Adipocyte (in vitro differentiated cells): ENCODE results near the gene ISYNA1.

ENCODE experiments used
- DNase-seq: peaks from one replicate; pipeline ENCODE4 v3.0.0-alpha.2; 2015; ENCODE audit warnings: low read depth
- H3K27me3 ChIP-seq: replicated peaks from 2 replicates; pipeline ENCODE4 v1.7.0; 2013; ENCODE audit warnings: mild to moderate bottlenecking, low read length, moderate library complexity; ENCODE audit not compliant: control insufficient read depth, insufficient read depth
- H3K36me3 ChIP-seq: 2 replicates; pipeline ENCODE4 v1.7.0; 2013; ENCODE audit warnings: low read length, mild to moderate bottlenecking, moderate library complexity; ENCODE audit not compliant: control insufficient read depth, insufficient read depth, severe bottlenecking
- H3K4me1 ChIP-seq: 2 replicates; pipeline ENCODE4 v1.7.0; 2013; ENCODE audit warnings: mild to moderate bottlenecking, low read length, moderate library complexity; ENCODE audit not compliant: control insufficient read depth, insufficient read depth
- H3K4me3 ChIP-seq: 2 replicates; pipeline ENCODE4 v1.7.0; 2013; ENCODE audit warnings: mild to moderate bottlenecking, low read length, moderate library complexity
- H3K9ac ChIP-seq: 2 replicates; pipeline ENCODE4 v1.7.0; 2013; ENCODE audit warnings: mild to moderate bottlenecking, low read length, moderate library complexity
- H3K9me3 ChIP-seq: 2 replicates; pipeline ENCODE4 v1.7.0; 2013; ENCODE audit warnings: mild to moderate bottlenecking, low read length, moderate library complexity; ENCODE audit not compliant: control insufficient read depth

ISYNA1 gene

GRCh38 chr19:18465964-18466339 lies 28.0 kb upstream of the ISYNA1 start:
- Histone ChIP-seq H3K27me3 (no peaks in the 10 kb centered on the region), H3K36me3 (peaks cover 19% of the 10 kb centered on the region), H3K9me3 (no peaks in the 10 kb centered on the region), H3K9ac (no peak overlapping the region), H3K4me3 (no peak overlapping the region), H3K4me1 (peaks cover 37% of the 10 kb centered on the region)
- DNase-seq = no peak

- Histone ChIP-seq H3K36me3 (peaks cover 25% of the 10 kb centered on the region), H3K4me3 (no peak overlapping the region), H3K9ac (peak overlapping the region; percentile 69), H3K27me3 (no peaks in the 10 kb centered on the region), H3K9me3 (no peaks in the 10 kb centered on the region), H3K4me1 (peaks cover 43% of the 10 kb centered on the region)
- DNase-seq = no peak
Observed at GRCh38 chr19:18465214-18465963, 27.5 kb upstream of the ISYNA1 start.

DNA sequence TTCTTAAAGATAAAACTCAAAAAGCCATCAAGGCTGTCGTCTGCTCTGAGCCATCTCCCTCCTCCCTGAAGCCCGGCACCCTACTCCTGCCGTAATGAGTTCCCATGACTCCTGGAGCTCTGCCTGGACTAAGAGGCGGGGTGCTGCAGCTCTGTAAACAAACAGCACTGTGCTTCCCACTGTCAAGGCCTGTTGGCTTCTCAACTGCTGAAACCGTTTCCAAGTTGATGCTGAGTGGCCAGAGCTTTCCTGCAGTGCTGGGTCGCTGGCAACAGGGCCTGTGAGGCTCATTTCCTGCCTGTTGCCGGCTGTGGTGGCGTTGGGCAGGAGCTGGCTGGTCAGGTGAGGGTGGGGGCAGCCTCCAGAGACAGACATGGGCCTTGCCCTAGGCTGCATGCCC lies 26.7 kb upstream of the ISYNA1 start:
- Histone ChIP-seq H3K36me3 (peaks cover 25% of the 10 kb centered on the region), H3K4me1 (peaks cover 42% of the 10 kb centered on the region), H3K27me3 (no peaks in the 10 kb centered on the region), H3K9me3 (no peaks in the 10 kb centered on the region), H3K4me3 (no peak overlapping the region), H3K9ac (peak overlapping the region; percentile 69)
- DNase-seq = peak; percentile 87

- peaks cover 25% of the 10 kb centered on the region for H3K36me3 ChIP-seq
- H3K9ac ChIP-seq = peak overlapping the region; percentile 39
- H3K4me3 ChIP-seq = no peak overlapping the region
- H3K9me3 ChIP-seq = no peaks in the 10 kb centered on the region
- peaks cover 59% of the 10 kb centered on the region for H3K4me1 ChIP-seq
- H3K27me3 ChIP-seq = no peaks in the 10 kb centered on the region
- DNase-seq = no peak
Observed at GRCh38 chr19:18461471-18461870, 23.5 kb upstream of the ISYNA1 start.

GRCh38 chr19:18460900-18461299 lies 23.0 kb upstream of the ISYNA1 start:
- Histone ChIP-seq H3K4me1 (peaks cover 61% of the 10 kb centered on the region), H3K27me3 (no peaks in the 10 kb centered on the region), H3K9ac (peak overlapping the region; percentile 39), H3K4me3 (no peak overlapping the region), H3K9me3 (no peaks in the 10 kb centered on the region), H3K36me3 (peaks cover 30% of the 10 kb centered on the region)
- no peak for DNase-seq

DNA sequence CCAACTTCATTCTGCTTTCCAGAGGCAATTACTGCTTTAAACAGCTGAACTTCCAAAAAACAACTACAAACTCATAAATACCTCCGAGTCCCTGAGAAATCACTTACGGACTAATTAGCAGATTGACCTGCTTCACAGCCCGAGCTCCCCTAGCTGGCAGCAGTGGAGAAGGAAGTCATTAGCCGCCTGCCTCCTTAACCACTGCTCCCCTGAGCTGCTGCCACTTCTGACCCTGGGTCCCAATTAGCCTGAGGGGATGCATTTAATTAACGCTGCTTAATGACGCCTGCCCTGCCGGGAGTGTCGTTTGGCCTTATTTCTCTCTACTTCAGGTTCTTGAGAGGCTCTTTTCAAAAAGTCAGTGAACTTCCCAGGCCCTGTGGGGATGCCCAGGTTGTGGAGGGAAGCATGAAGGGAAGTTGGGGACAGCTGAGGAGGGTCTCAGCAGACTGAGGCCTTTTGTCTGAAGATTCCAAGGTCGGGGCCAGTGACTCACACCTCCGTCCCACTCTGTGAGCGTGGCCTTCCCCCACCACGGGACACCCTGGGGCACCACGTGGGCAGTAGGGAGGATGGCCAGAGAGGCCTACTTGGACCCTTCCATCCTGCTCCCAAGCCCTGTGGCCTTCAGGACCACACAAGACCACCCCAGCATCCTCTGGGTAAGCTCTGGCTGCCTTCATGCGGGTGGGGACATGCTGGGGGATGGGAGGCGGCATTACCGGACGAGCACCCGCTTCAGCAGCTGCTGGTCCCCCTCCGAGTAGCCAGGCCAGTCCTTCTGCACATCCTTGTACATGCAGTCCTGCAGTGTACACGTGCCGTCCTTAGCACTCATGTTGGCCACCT lies 19.8 kb upstream of the ISYNA1 start:
- H3K36me3 ChIP-seq = peaks cover 22% of the 10 kb centered on the region
- peaks cover 59% of the 10 kb centered on the region for H3K4me1 ChIP-seq
- H3K27me3 ChIP-seq = no peaks in the 10 kb centered on the region
- DNase-seq = no peak
- no peak overlapping the region for H3K4me3 ChIP-seq
- peak overlapping the region; percentile 17 for H3K9ac ChIP-seq
- H3K9me3 ChIP-seq = no peaks in the 10 kb centered on the region

DNA sequence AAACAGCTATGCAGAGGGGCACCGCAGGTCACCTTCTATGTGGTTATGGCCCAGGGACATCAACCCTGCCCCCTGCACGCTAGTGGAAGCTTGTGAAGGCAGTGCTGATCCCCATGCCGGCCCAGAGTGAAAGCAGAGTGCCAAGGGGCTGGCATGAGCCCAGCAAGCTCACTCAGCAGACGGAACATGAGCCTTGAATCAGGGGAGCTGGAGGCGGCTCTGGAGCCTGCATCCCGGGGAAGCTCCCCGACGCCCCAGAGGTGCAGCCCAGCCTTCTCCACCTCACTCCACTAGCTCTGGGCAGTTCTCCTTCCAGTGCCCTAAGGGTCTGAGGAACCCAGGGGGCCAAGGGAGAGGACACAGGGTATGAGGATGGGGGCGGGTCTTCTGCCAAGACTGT lies 19.0 kb upstream of the ISYNA1 start:
- H3K9ac ChIP-seq = peak overlapping the region; percentile 17
- peaks cover 66% of the 10 kb centered on the region for H3K4me1 ChIP-seq
- no peaks in the 10 kb centered on the region for H3K9me3 ChIP-seq
- H3K36me3 ChIP-seq = peaks cover 19% of the 10 kb centered on the region
- H3K4me3 ChIP-seq = no peak overlapping the region
- no peak for DNase-seq
- H3K27me3 ChIP-seq = no peaks in the 10 kb centered on the region

- Histone ChIP-seq H3K4me1 (peaks cover 68% of the 10 kb centered on the region), H3K9me3 (no peaks in the 10 kb centered on the region), H3K9ac (no peak overlapping the region), H3K27me3 (no peaks in the 10 kb centered on the region), H3K36me3 (peaks cover 19% of the 10 kb centered on the region), H3K4me3 (no peak overlapping the region)
- DNase-seq = no peak
Observed at GRCh38 chr19:18456279-18456678, 18.3 kb upstream of the ISYNA1 start.

DNA sequence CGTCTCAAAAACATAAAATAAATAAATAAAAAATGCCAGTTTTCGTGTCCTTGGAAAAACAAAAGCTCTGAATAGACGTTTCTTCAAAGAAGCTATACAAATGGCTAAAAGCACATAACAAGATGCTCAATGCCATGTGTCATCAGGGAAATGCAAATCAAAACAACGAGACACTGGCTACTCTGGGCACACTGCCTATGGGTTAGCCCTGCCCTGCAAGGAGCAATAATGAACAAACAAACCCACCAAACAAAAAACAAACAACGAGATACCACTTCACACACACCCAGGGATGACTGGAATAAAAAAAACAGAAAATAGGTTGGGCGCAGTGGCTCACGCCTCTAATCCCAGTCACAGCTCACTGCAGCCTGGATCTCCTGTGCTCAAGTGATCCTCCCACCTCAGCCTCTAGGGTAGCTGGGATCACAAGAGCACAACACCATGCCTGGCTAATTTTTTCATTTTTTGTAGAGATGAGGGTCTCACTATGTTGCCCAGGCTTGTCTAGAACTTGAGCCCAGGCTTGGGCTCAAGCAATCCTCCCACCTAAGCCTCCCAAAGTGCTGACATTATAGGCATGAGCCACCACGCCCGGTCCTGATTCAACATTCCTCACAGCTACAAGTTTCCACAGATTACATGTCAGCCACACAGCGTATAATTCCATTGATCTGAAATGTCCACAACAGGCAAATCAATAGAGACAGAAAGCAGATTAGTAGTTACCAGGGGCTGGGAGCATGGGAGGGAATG lies 15.5 kb upstream of the ISYNA1 start:
- H3K4me1 ChIP-seq = peaks cover 52% of the 10 kb centered on the region
- no peak overlapping the region for H3K4me3 ChIP-seq
- no peaks in the 10 kb centered on the region for H3K9me3 ChIP-seq
- H3K36me3 ChIP-seq = peaks cover 36% of the 10 kb centered on the region
- peak; percentile 57 for DNase-seq
- H3K27me3 ChIP-seq = no peaks in the 10 kb centered on the region
- no peak overlapping the region for H3K9ac ChIP-seq

GRCh38 chr19:18452386-18452785 lies 14.5 kb upstream of the ISYNA1 start:
- H3K4me3 ChIP-seq = no peak overlapping the region
- peak overlapping the region; percentile 27 for H3K9ac ChIP-seq
- H3K27me3 ChIP-seq = no peaks in the 10 kb centered on the region
- H3K4me1 ChIP-seq = peaks cover 43% of the 10 kb centered on the region
- H3K9me3 ChIP-seq = no peaks in the 10 kb centered on the region
- no peak for DNase-seq
- peaks cover 45% of the 10 kb centered on the region for H3K36me3 ChIP-seq
